GM12801 (cell line): Measurements from ENCODE around the gene OR6S1.

Experiments used
- CTCF ChIP-seq: IDR thresholded peaks from one replicate; pipeline ENCODE4 v1.5.1; 2011; ENCODE audit warnings: control low read depth; ENCODE audit not compliant: insufficient read length; ENCODE audit errors: extremely low read depth

OR6S1 gene

GRCh38 chr14:20683891-20684661, 42.6 kb upstream of the OR6S1 start, which contains the start of gene RNASE4:
Gene RNASE4, plus strand, starts transcription at chr14:20684560. Its CDS starts 14,812 bp downstream, at chr14:20699372.
- TF ChIP-seq CTCF: no peak

GRCh38 chr14:20683125-20683890, 41.8 kb upstream of the OR6S1 start:
- no peak for TF ChIP-seq CTCF

DNA sequence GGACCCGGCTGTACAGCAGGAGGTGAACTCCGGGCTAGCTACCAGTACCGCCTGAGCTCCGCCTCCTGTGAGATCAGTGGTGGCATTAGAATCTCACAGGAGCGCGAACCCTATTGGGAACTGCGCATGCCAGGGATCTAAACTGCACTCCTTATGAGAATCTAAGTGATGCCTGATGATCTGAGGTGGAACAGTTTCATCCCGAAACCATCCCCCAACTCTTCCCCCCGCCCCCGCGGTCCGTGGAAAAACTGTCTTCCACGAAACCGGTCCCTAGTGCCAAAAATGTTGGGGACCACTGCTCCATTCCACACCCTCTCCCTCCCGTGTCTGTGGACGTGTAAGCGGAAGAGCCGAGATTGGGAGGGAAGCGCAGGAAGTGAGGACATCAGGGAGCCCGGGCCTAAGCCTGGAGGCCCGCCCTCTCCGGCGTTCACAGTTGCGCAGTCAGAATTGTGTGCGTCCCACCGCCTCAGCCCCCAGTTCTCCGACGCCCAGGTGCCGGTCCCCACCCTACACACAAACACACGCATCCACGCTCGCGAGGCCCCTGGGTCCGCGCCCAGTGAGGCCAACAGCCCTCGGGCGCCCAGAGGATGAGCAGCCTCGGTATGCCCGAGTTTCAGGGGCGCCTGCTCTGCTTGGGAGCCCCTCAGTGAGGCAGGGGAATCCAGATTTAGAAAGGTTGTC, 41.1 kb upstream of the OR6S1 start:
- TF ChIP-seq CTCF: no peak

GRCh38 chr14:20682127-20682434, 40.6 kb upstream of the OR6S1 start:
- TF ChIP-seq CTCF: no peak

DNA sequence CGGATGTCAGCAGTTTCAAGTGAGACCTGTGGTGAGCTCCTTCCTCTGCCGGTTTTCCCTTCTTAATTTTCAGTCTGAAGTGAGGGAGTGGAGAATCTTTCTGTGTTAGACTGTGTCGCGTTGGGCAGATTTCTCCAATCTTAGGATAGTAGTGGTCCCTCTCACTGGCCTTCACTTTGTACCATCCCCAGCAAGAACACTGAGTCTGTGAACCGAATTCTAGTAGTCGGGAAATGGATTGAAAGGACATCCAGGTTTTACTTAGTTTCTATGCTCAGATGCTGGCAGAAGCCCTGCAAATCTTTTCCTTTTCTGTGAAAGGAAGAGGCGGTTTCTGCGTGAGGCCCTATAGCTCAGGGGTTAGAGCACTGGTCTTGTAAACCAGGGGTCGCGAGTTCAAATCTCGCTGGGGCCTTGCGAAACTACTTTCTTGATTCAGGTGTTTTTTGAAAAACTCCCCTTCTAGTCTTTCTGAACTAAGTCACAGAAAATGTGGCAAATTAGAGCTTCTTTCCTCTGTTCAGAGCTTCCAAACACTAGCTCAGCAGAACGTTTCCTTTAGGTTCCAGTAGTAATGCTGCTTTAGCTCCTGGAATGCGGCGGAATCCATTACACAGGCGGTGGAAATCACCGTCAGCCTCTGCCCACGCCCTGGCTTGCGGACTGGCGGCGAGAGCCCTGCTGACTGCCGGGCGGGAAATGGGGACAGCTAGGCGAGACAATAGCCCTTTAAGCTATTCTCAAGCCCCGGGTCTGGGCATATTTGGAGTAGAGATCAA, 40.0 kb upstream of the OR6S1 start:
- no peak for TF ChIP-seq CTCF

GRCh38 chr14:20680843-20681347, 39.4 kb upstream of the OR6S1 start:
- TF ChIP-seq CTCF: no peak

DNA sequence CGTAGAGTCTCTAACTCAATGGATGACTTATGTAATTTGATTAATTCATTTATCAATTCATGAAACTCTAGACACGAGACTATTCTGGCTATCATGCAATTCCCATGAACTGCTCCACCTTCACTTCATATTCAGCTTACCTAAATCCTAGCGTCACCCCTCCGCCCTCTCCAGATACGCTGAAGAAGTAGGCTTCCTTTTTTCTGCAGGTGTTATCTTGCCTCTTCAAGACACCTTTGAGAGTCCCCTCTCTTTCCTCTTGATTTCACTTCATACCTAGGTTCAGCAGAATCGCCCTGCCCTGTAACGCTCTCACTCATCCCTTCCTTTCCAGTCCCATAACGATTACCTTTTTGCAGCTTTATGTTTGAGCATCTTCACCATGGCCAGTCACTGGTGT, 38.9 kb upstream of the OR6S1 start:
- no peak for TF ChIP-seq CTCF
